HG03103 (cell line): ENCODE results near the gene NISCH.

Experiments
- ATAC-seq: cut with Tn5 transposase; IDR thresholded peaks from one replicate; pipeline ENCODE4 v1.9.1; 2021; ENCODE audit warnings: low read depth; ENCODE audit not compliant: unreplicated experiment

The NISCH gene

DNA sequence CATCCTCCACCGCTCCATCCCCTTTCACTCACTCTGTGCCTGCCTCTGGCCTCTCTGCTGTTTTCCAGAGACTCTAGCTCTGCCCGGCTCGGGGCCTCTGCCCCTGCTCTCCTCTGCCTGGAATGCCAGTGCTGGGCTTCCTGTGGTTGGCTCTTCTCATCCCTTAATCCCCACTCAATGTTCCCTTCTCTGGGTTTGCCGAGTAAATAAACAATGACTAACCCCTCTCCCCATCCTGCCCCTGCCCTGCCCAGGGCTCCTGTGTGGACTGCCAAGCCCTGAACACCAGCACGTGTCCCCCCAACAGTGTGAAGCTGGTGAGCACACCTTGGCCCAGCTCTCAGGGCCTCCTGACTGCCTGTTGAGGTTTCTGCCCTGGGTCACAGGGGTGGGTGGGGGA, 52.0 kb downstream of the NISCH start:
- ATAC-seq, result no peak

DNA sequence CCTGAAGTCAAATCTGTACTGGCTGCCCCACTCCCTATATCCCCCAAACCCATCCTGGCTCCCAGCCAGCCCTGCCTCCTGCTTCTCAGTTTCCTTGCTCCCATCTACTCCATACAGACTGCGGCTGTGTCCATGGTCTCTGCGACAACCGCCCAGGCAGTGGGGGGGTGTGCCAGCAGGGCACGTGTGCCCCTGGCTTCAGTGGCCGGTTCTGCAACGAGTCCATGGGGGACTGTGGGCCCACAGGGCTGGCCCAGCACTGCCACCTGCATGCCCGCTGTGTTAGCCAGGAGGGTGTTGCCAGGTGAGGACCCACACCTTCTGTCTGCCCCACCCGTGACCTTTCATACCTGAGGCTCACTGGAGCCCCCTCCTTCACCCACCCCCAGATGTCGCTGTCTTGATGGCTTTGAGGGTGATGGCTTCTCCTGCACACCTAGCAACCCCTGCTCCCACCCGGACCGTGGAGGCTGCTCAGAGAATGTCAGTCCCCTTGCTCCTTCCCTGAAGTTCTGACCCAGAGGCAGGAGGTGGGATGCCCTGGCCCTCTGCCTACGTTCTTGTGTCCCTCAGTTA, 54.4 kb downstream of the NISCH start:
- ATAC-seq, result no peak

DNA sequence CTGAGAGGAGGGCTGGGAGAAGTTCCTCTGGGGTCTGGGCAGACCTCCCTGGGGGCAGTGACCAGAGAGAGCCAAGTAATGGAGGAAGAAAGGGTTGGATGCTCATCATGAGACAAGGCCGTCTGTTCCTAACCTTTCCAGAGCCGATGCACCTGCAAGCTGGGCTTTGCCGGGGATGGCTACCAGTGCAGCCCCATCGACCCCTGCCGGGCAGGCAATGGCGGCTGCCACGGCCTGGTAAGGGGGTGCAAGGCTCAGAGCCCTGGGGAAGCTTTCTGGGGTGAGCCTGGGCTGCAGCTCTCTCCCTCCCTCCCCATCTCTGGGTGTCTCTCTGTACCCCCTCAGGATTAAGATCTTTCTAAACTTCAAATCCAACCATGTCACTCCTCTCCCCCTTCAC, 56.1 kb downstream of the NISCH start:
- ATAC-seq, result no peak

DNA sequence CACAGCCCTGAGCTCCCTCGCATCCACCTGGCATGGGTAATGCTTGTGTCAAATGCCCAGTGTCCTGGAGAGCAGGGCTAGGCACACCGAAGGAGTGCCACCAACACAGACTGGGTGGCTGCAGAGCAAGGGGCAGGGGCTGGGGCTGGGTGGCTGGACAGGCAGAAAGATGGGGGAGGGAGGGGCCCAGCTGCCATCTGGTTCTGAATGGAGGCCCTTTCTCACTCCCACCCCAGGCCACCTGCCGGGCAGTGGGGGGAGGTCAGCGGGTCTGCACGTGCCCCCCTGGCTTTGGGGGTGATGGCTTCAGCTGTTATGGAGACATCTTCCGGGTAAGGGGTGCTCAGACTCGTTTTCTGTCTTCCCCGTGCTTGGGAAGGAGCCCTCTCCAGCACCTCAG, 56.7 kb downstream of the NISCH start:
- ATAC-seq, result no peak

DNA sequence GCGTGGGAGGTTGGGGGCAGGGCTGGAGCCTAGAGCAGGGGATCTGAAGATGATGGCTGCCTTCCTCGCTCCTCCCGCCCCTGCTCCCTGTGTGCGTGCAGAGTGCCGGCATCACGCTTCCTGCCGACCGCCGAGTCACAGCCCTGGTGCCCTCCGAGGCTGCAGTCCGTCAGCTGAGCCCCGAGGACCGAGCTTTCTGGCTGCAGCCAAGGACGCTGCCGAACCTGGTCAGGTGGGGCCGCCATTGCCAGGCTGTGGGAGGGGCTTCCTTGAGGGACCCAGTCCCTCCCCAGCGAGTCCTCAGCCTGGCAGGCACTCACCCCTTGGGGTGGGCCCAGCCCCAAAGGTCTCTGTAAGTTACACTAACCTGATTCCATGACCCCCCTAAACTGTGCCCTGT, 57.3 kb downstream of the NISCH start:
- ATAC-seq, result no peak

DNA sequence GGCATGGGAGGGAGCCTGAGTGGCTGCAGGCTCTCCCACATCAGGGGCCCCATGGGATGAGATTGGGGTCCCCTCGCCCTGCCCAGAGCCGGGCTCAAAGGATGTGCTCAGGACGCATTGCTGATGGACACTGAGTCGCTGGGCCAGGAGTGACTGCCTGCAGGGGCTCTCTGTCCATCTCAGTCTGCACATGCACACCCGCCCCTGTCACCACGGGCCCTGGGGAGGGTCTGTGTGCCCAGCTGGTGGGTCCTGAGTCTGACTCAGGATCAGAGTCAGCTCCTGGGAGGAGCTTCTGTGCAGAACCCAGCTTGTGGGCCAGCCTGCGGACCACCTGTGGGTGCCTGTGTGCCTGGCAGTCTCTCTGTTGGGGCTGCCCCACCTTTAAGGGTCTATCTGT, 57.9 kb downstream of the NISCH start:
- ATAC-seq, result no peak

DNA sequence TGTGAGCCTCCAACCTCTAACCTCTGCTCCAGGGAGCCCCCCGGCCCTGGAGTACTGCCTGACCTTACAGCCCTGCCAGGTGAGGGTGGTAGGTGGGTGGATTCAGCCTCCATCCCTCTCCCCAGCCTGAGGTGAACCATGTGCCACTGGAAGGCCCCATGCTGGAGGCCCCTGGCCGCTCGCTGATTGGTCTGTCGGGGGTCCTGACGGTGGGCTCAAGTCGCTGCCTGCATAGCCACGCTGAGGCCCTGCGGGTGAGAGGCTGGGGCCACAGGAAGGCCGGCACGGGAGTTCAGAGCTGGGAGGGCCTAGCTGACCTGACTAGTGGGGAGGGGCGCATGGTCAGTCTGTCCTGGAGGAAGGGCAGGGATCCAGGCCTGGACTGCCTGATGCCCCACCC, 59.2 kb downstream of the NISCH start:
- ATAC-seq, result no peak

DNA sequence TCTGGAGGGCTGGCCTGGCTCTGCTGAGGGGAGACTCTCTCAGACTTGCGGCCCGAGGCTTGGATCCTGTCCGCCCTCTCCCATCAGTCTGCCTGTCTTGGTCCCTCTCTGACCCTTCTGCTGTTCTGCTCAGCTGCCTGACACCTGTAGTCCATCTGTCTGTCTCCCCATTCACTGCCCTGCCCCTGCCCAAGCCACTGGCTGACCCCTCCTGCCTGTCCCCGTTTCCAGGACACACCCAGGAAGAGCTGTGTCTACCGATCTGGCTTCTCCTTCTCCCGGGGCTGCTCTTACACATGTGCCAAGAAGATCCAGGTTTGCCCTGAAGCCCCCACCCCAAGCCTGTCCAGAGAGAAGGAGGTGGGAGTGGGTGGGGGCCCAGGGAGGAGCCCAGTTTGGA, 59.8 kb downstream of the NISCH start:
- ATAC-seq, result no peak

DNA sequence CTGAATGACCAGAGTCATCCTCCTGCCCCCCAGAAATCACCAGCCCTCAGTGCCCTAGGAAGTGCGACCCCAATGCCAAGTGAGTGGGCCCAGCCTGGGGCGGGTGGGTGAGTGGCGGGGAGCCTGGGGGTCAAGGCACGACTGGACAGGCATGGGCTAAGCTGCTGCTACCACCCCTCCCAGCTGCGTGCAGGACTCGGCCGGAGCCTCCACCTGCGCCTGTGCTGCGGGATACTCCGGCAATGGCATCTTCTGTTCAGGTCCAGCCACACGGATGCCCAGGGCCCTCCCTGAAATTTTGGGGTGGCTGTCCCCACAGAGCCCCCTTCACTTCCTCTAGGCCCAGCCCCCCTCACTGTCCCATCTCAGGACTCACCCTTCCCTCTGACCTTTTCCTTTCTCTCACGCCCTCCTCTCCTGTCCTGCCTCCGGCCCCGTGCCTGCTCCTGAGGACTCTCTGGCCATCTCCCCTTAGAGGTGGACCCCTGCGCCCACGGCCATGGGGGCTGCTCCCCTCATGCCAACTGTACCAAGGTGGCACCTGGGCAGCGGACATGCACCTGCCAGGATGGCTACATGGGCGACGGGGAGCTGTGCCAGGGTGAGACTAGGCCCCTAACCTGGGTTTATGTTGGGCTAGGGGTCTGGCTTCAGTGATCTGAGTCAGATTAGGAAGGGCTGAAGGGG, 61.2 kb downstream of the NISCH start:
- ATAC-seq, result no peak

DNA sequence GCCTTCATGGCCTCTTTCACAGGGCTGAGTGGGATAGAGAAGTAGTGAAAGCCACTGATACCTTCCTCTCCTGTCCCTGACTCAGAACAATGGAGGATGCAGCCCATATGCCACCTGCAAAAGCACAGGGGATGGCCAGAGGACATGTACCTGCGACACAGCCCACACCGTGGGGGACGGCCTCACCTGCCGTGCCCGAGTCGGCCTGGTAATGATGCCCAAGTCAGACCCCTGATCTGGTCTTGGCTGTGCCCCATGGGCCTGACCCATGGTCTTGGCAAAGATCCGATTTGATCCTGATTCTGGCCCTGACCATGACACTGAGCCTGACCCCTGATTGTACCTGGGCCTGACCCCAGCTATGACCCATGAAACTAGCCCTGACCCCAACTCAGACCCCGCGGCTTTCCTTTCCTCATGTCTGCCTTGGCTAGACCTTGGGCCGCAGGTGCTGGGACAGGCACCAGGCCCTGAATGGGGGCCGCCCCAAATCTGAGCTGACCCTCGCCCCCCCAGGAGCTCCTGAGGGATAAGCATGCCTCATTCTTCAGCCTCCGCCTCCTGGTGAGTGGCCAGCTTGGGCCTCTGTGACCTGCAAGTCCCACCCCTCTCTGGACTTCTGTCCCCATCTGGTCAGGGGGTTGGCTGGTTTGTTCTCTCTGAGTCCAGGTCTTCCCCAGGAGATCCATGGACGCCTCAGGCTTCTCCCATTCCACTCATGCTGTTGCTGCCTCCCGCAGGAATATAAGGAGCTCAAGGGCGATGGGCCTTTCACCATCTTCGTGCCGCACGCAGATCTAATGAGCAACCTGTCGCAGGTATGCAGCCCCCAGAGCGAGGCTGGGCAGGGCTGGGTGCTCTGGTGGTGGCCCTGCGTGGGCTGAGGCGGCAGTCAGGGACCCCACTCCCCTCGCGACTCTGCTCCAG, 62.7 kb downstream of the NISCH start:
- ATAC-seq, result no peak

DNA sequence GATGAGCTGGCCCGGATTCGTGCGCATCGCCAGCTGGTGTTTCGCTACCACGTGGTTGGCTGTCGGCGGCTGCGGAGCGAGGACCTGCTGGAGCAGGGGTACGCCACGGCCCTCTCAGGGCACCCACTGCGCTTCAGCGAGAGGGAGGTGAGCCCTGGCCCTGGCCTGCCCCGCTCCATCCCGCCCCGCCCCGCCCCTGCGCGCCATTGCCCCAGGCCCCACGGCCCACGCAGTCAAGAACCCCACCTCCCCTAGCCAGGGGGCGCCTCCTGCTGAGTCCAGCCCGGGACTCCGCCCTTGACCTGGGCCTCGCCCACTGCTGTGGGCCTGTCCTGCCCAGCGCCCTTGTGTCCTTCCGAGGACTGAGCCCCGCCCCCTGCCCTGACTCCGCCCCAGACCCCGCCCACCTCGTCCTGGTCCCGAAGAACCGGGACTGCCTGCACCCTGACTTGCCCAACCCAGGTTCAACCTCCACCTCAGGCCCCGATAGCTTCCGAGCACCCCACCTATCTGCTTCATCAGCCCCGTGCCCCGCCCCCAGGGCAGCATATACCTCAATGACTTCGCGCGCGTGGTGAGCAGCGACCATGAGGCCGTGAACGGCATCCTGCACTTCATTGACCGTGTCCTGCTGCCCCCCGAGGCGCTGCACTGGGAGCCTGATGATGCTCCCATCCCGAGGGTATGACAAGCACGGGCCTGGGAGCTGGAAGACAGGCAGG, 63.5 kb downstream of the NISCH start:
- ATAC-seq, result no peak

DNA sequence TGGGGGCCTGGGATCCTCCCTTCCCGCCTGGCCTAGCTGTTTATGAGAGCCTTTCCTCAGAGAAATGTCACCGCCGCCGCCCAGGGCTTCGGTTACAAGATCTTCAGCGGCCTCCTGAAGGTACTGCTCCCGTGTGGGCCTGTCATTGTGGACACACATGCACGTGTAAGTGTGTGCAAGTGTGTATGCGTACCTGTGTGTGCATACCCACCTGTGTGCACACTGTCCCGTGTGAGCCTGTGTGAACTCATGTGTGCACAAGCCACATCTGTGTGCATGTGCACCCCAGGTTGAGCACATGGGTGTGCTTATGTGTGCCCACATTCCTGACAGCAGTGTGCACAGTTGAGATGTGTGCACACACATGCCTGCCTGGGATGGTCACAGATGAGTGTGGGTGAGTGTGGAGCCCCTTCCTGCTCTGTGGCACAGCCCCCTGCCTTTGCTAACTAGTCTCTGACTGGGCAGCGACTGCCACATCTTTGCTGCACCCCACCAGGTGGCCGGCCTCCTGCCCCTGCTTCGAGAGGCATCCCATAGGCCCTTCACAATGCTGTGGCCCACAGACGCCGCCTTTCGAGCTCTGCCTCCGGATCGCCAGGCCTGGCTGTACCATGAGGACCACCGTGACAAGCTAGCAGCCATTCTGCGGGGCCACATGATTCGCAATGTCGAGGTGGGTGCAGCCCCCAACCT, 64.2 kb downstream of the NISCH start:
- no peak for ATAC-seq

DNA sequence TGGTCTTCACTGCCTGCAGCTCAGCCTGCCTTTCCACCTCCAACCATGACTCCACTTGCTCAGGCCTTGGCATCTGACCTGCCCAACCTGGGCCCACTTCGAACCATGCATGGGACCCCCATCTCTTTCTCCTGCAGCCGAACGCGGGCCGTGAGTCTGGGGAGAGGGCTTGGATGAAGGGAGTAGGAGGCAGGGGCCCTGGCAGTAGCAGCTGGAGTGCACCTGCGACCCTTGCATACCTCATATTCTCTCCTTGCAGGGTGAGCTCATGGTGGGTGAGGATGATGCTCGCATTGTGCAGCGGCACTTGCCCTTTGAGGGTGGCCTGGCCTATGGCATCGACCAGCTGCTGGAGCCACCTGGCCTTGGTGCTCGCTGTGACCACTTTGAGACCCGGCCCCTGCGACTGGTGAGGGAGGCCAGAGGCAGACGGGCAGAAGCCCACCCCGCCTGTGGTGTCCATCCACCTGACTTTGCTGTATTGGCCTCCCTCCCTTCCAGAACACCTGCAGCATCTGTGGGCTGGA, 64.8 kb downstream of the NISCH start:
- ATAC-seq, result no peak

DNA sequence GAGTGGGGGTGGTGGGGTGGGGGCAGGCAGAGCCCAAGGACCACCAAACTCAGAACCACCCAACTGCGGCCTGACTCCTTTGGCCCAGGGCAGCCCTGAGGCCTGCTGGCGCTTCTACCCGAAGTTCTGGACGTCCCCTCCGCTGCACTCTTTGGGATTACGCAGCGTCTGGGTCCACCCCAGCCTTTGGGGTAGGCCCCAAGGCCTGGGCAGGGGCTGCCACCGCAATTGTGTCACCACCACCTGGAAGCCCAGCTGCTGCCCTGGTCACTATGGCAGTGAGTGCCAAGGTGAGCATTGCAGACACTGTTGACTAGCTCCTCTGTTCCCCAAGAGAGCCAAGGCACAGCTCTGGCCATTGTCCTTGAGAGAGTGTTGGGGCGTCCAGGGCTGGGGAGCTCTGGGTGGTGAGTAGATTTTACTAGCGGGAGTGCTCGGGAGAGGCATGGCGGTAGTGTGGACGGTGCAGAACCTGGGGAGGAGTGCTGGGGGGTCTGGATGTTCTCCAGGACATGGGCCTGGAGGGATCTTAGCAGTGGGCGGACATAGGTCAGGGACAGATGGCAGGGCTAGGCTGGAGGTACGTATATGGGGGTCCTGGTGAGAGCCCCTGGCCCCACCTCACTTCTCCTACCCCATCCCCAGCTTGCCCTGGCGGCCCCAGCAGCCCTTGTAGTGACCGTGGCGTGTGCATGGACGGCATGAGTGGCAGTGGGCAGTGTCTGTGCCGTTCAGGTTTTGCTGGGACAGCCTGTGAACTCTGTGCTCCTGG, 65.5 kb downstream of the NISCH start:
- ATAC-seq, result no peak

DNA sequence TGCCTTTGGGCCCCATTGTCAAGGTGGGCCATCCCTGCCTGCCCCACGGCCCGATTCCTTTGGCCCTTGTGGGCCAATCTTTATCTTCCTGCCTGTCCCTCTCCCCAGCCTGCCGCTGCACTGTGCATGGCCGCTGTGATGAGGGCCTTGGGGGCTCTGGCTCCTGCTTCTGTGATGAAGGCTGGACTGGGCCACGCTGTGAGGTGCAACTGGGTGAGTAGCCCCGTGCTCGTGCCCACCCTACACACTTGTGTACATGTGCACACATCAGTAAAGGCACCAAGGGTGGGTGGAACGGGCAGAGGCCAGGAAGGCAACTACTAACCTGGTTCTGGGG, 66.1 kb downstream of the NISCH start:
- no peak for ATAC-seq

DNA sequence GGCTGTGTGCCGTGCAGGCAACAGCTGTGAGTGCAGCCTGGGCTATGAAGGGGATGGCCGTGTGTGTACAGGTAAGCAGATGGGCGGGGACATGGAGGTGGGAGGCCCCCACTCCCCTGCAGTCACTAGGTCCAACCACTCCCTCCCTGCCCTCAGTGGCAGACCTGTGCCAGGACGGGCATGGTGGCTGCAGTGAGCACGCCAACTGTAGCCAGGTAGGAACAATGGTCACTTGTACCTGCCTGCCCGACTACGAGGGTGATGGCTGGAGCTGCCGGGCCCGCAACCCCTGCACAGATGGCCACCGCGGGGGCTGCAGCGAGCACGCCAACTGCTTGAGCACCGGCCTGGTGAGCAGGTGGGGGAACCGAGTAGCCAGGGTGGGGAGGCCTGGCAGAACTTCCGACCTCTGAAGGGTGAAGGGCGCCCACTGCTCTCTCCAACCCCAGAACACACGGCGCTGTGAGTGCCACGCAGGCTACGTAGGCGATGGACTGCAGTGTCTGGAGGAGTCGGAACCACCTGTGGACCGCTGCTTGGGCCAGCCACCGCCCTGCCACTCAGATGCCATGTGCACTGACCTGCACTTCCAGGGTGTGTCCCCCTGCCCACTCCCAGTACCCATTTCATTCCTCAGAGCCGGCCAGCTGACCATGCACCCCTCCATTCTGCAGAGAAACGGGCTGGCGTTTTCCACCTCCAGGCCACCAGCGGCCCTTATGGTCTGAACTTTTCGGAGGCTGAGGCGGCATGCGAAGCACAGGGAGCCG, 66.7 kb downstream of the NISCH start:
- no peak for ATAC-seq

DNA sequence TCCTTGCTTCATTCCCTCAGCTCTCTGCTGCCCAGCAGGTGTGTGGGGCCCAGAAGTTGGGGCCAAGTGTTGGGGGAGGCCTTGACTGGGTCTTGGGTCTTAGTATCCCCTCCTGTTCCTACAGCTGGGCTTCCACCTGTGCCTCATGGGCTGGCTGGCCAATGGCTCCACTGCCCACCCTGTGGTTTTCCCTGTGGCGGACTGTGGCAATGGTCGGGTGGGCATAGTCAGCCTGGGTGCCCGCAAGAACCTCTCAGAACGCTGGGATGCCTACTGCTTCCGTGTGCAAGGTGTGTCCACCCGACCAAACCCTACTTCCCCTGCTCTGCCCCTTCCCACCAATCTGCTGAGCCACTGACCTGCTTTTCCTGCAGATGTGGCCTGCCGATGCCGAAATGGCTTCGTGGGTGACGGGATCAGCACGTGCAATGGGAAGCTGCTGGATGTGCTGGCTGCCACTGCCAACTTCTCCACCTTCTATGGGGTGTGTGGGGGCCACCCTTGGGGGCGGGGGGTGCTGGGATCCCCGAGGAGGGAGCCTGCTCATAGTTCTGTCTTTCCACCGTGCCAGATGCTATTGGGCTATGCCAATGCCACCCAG, 67.3 kb downstream of the NISCH start:
- no peak for ATAC-seq
